ENCODE data around the gene MRGPRX4. TPM values are rescaled to one million over a fixed set of nuclear protein-coding genes. Genes with fewer than 3 reads are reported as not detected.

The MRGPRX4 gene
- polyA plus RNA-seq, 1 experiment: not detected

DNA sequence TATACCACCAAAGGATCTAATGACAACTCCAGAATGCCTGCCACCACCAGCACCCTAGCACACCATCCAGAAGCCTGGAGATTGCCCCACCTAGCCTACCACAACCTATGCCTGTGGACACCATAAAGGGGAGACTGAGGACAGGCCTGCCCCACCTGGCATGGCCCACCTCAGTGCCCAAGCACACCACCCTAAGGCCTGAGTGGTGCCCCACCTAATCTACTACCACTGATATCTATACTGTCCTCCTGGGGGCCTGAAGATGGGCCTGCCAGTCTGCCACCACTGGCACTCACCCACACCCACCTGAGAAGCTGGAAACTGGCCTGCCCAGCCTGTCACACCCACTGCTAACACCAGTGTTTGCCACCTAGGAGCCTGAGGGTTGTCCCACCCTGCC is 32.1 kb downstream of the MRGPRX4 start:
- POLR2A ChIA-PET: no interaction called here
- no peak for TF ChIP-seq CTCF (IDR thresholded peaks at IDR 0.05; ENCODE audit: insufficient read depth, low read depth, low read length)
- Histone ChIP-seq H3K36me3 (ENCODE audit: control insufficient read depth, insufficient read depth, low read length) (no peaks in the 10 kb centered on the region), H3K4me3 (ENCODE audit: low read depth, low read length) (no peak overlapping the region), H3K27me3 (ENCODE audit: control insufficient read depth, insufficient read depth, low read length) (peaks cover 4% of the 10 kb centered on the region)
- CTCF ChIA-PET: interaction anchor here (2.2 kb wide), 1 partner anchor 89 kb away, joined by 4 read pairs; no protein-coding TSS in a partner anchor
- DNase-seq (ENCODE audit: low read depth): no peak

- Histone ChIP-seq H3K36me3 (ENCODE audit: control insufficient read depth, insufficient read depth, low read length) (no peaks in the 10 kb centered on the region), H3K4me3 (ENCODE audit: low read depth, low read length) (no peak overlapping the region), H3K27me3 (ENCODE audit: control insufficient read depth, insufficient read depth, low read length) (peaks cover 4% of the 10 kb centered on the region)
- ChIA-PET CTCF (no interaction called here), POLR2A (no interaction called here)
- no peak for DNase-seq (ENCODE audit: low read depth)
- no peak for TF ChIP-seq CTCF (IDR thresholded peaks at IDR 0.05; ENCODE audit: insufficient read depth, low read depth, low read length)
Measured at GRCh38 chr11:18209058-18209457, 36.4 kb downstream of the MRGPRX4 start.

DNA sequence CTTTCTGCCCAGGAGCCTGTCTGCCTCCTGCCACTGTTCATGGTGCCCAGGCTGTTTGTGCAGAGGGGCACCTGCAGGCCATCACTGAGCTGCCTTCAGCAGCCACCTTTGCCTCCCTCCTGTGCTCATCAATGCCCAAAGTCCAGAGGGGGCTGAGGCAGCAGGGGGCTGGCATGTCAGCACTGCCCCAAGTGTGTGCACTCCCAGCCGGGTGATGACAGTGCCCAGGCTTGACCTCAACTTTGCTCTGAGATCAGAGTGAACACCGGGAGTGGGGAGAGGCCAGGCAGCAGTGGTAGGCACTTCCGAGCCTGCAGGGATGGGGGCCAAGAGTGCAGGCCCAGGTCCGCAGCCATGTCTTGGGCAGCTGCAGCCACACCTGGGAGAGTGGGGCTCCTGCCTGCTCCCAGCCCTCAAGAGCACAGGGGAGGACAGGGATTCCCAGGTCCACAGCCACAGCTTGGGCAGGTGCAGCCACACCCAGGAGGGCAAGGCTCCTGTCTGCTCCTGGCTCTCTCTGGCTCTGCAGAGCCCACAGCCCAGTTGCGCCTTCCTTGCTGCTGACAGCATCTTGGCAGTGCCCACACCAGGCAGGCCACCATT is 48.7 kb downstream of the MRGPRX4 start:
- ChIA-PET POLR2A (no interaction called here), CTCF (no interaction called here)

DNA sequence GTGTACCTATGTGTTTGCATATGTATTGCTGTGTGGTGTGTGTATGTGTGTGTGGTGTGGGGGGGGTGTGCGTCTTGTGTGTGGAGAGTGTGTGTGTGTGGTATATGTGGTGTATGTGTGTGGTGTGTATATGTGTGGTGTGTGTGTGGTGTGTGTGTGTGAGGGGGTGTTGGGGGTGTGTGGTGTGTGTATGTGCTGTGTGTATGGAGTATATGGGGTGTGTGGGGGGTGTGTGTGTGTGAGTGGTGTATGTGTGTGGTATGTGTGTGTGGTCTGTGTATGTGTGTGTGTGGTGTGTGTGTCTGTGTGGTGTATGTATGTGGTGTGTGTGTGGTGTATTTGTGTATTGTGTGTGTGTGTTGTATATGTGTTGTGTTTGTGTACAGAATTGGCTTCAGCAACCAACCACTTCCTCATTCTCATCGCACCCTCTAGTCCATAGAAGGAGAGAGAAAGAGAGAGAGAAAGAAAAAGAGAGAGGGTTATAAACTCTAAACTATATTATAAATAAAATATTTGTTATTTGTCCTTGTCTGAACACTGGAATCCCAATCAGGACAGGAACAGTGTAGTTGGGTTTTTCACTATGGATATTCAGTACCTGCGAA is 50.3 kb downstream of the MRGPRX4 start:
- ChIA-PET POLR2A (no interaction called here), CTCF (no interaction called here)

More for the DNA sequence above, 48.7 kb downstream of the MRGPRX4 start:
- H3K27me3 ChIP-seq (ENCODE audit: control insufficient read depth, insufficient read depth, low read length): no peaks in the 10 kb centered on the region; the same call in none of the 2 replicates
- no peak for TF ChIP-seq CTCF (IDR thresholded peaks at IDR 0.05; ENCODE audit: insufficient read depth, low read depth, low read length)
- H3K4me3 ChIP-seq (ENCODE audit: low read depth, low read length): no peak overlapping the region
- no peak for DNase-seq (ENCODE audit: low read depth)
- H3K36me3 ChIP-seq (ENCODE audit: control insufficient read depth, insufficient read depth, low read length): no peaks in the 10 kb centered on the region

More for the DNA sequence above, 50.3 kb downstream of the MRGPRX4 start:
- no peak for TF ChIP-seq CTCF (IDR thresholded peaks at IDR 0.05; ENCODE audit: insufficient read depth, low read depth, low read length)
- Histone ChIP-seq H3K4me3 (ENCODE audit: low read depth, low read length) (no peak overlapping the region), H3K36me3 (ENCODE audit: control insufficient read depth, insufficient read depth, low read length) (no peaks in the 10 kb centered on the region), H3K27me3 (ENCODE audit: control insufficient read depth, insufficient read depth, low read length) (no peaks in the 10 kb centered on the region; the same call in none of the 2 replicates)
- DNase-seq (ENCODE audit: low read depth): no peak

Other genes with a start within 250 kb of the MRGPRX4 start
- 17.2 and 17.4 TPM in 2 replicates for gene SERGEF, start 159.8 kb upstream of the MRGPRX4 start, polyA plus RNA-seq (2011; rRNA removed)
- 0.04 and 0.06 TPM in 2 replicates for gene TPH1, start 126.6 kb upstream of the MRGPRX4 start, polyA plus RNA-seq (2011; rRNA removed)
- gene SAAL1, start 66.8 kb upstream of the MRGPRX4 start, polyA plus RNA-seq (2011; rRNA removed): 8.9 and 13.3 TPM in 2 replicates
- gene MRGPRX3, start 40.3 kb upstream of the MRGPRX4 start, polyA plus RNA-seq (2011; rRNA removed): not detected in 2 replicates
- gene SAA4, start 64.0 kb downstream of the MRGPRX4 start, polyA plus RNA-seq (2011; rRNA removed): not detected in 2 replicates
- 0.54 and 0.55 TPM in 2 replicates for gene SAA2, start 75.8 kb downstream of the MRGPRX4 start, polyA plus RNA-seq (2011; rRNA removed)
- 2.3 and 3.4 TPM in 2 replicates for gene SAA1, start 93.4 kb downstream of the MRGPRX4 start, polyA plus RNA-seq (2011; rRNA removed)
- gene HPS5, start 149.3 kb downstream of the MRGPRX4 start, polyA plus RNA-seq (2011; rRNA removed): 15.3 and 23.2 TPM in 2 replicates
- 24.9 and 42.9 TPM in 2 replicates for gene GTF2H1, start 149.7 kb downstream of the MRGPRX4 start, polyA plus RNA-seq (2011; rRNA removed)
- 946 and 2,237 TPM in 2 replicates for gene LDHA, start 221.7 kb downstream of the MRGPRX4 start, polyA plus RNA-seq (2011; rRNA removed)
- gene LDHC, start 239.5 kb downstream of the MRGPRX4 start, polyA plus RNA-seq (2011; rRNA removed): 0.10 TPM in 1 of 2 replicates, not detected in the other

All from BJ (cell line).